Activated B cell treated with CpG ODN at 0.5 μM for 24 hours (primary cell): ENCODE results near the gene SHF. TPM values are rescaled to one million over a fixed set of nuclear protein-coding genes. Genes with fewer than 3 reads are reported as not detected.

Experiments used
- ATAC-seq: fragments of 200-7000 bp; cut with Tn5 transposase; one replicate; pipeline ENCODE4 v1.10.0; 2021; ENCODE audit warnings: low read depth, mild to moderate bottlenecking, moderate library complexity
- CTCF ChIA-PET: fragments of 350-600 bp; sonication (Branson Sonifier 250); formaldehyde crosslinking; loops from one replicate; lab custom pipeline; 2021; ENCODE audit warnings: antibody characterized with exemption; lab: Charles Lee
- POLR2A ChIA-PET: fragments of 350-600 bp; sonication (Branson Sonifier 250); formaldehyde crosslinking; loops from one replicate; lab custom pipeline; 2021; ENCODE audit warnings: antibody characterized with exemption; lab: Charles Lee
- DNase-seq: peaks from one replicate; pipeline ENCODE4 v3.0.0; 2022
- H3K27ac Mint-ChIP-seq: one replicate; pipeline ENCODE4 v1.8.0; 2020; ENCODE audit warnings: mixed read lengths
- H3K27me3 Mint-ChIP-seq: one replicate; pipeline ENCODE4 v1.8.0; 2021; ENCODE audit warnings: mixed read lengths
- H3K36me3 Mint-ChIP-seq: one replicate; pipeline ENCODE4 v1.8.0; 2021; ENCODE audit warnings: low read depth, mixed read lengths
- H3K4me1 Mint-ChIP-seq: one replicate; pipeline ENCODE4 v1.8.0; 2021; ENCODE audit warnings: mixed read lengths
- H3K4me3 Mint-ChIP-seq: one replicate; pipeline ENCODE4 v1.8.0; 2020; ENCODE audit warnings: mild to moderate bottlenecking, mixed read lengths
- H3K9me3 Mint-ChIP-seq: one replicate; pipeline ENCODE4 v1.8.0; 2020; ENCODE audit warnings: mixed read lengths
- intact Hi-C: fragments of 100-400 bp; cut with micrococcal nuclease; formaldehyde crosslinking; loops from one replicate; pipeline ENCODE4 v1.15.1; 2024
- total RNA-seq: library from RNA; stranded (reverse); gene quantifications from 2 replicates; pipeline ENCODE4 v1.2.3, GENCODE V29; 2022
- TF ChIP-seq, protein P1 (sequence below): fragments of 200-600 bp; IDR thresholded peaks from one replicate; pipeline ENCODE4 v1.8.0; 2022; ENCODE audit warnings: antibody characterized with exemption, mild to moderate bottlenecking

Gene SHF
- total RNA-seq, 1 donor from 2014 or later: 8.5 TPM

- no peaks in the 10 kb centered on the region for H3K27me3 Mint-ChIP-seq
- no peak overlapping the region for H3K27ac Mint-ChIP-seq
- POLR2A ChIA-PET: no interaction called here
- H3K9me3 Mint-ChIP-seq: no peaks in the 10 kb centered on the region
- no peak overlapping the region for H3K4me3 Mint-ChIP-seq
- ATAC-seq (no peak), DNase-seq (no peak)
- no peaks in the 10 kb centered on the region for H3K4me1 Mint-ChIP-seq
- H3K36me3 Mint-ChIP-seq: no peaks in the 10 kb centered on the region
- TF ChIP-seq, protein P1, sequence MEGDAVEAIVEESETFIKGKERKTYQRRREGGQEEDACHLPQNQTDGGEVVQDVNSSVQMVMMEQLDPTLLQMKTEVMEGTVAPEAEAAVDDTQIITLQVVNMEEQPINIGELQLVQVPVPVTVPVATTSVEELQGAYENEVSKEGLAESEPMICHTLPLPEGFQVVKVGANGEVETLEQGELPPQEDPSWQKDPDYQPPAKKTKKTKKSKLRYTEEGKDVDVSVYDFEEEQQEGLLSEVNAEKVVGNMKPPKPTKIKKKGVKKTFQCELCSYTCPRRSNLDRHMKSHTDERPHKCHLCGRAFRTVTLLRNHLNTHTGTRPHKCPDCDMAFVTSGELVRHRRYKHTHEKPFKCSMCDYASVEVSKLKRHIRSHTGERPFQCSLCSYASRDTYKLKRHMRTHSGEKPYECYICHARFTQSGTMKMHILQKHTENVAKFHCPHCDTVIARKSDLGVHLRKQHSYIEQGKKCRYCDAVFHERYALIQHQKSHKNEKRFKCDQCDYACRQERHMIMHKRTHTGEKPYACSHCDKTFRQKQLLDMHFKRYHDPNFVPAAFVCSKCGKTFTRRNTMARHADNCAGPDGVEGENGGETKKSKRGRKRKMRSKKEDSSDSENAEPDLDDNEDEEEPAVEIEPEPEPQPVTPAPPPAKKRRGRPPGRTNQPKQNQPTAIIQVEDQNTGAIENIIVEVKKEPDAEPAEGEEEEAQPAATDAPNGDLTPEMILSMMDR: no peak
- CTCF ChIA-PET: interaction anchor here (0.8 kb wide), 1 partner anchor 13 kb away, joined by 3 read pairs; no protein-coding TSS in a partner anchor
- intact Hi-C loops: no loop called here
Observed at GRCh38 chr15:45143946-45144345, 43.8 kb downstream of the SHF start.

- no peak overlapping the region for H3K27ac Mint-ChIP-seq
- no peaks in the 10 kb centered on the region for H3K4me1 Mint-ChIP-seq
- ChIA-PET CTCF (no interaction called here), POLR2A (no interaction called here)
- no peaks in the 10 kb centered on the region for H3K36me3 Mint-ChIP-seq
- TF ChIP-seq, protein P1: no peak
- H3K27me3 Mint-ChIP-seq: no peaks in the 10 kb centered on the region
- intact Hi-C loops: no loop called here
- H3K9me3 Mint-ChIP-seq: no peaks in the 10 kb centered on the region
- ATAC-seq (no peak), DNase-seq (no peak)
- H3K4me3 Mint-ChIP-seq: no peak overlapping the region
Observed at GRCh38 chr15:45143056-45143455, 44.7 kb downstream of the SHF start.

GRCh38 chr15:45141386-45141785 lies 46.4 kb downstream of the SHF start:
- H3K4me3 Mint-ChIP-seq: no peak overlapping the region
- H3K27me3 Mint-ChIP-seq: peaks cover 5% of the 10 kb centered on the region
- intact Hi-C loops: no loop called here
- DNase-seq (no peak), ATAC-seq (no peak)
- TF ChIP-seq, protein P1: no peak
- no peaks in the 10 kb centered on the region for H3K9me3 Mint-ChIP-seq
- CTCF ChIA-PET: interaction anchor here (1.2 to 1.3 kb wide), 2 partner anchors 9 to 23 kb away, joined by 3 to 4 read pairs; no protein-coding TSS in a partner anchor
- no peaks in the 10 kb centered on the region for H3K36me3 Mint-ChIP-seq
- POLR2A ChIA-PET: no interaction called here
- no peak overlapping the region for H3K27ac Mint-ChIP-seq
- peaks cover 2% of the 10 kb centered on the region for H3K4me1 Mint-ChIP-seq

- no peaks in the 10 kb centered on the region for H3K9me3 Mint-ChIP-seq
- TF ChIP-seq, protein P1: no peak
- H3K27me3 Mint-ChIP-seq: peaks cover 9% of the 10 kb centered on the region
- CTCF ChIA-PET: interaction anchor here (1.0 to 1.2 kb wide), 2 partner anchors 23 kb away, joined by 3 to 4 read pairs; no protein-coding TSS in a partner anchor
- H3K27ac Mint-ChIP-seq: no peak overlapping the region
- DNase-seq (no peak), ATAC-seq (no peak)
- POLR2A ChIA-PET: no interaction called here
- intact Hi-C loops: no loop called here
- H3K36me3 Mint-ChIP-seq: no peaks in the 10 kb centered on the region
- H3K4me1 Mint-ChIP-seq: peaks cover 6% of the 10 kb centered on the region
- no peak overlapping the region for H3K4me3 Mint-ChIP-seq
Observed at GRCh38 chr15:45140557-45141250, 47.1 kb downstream of the SHF start.

DNA sequence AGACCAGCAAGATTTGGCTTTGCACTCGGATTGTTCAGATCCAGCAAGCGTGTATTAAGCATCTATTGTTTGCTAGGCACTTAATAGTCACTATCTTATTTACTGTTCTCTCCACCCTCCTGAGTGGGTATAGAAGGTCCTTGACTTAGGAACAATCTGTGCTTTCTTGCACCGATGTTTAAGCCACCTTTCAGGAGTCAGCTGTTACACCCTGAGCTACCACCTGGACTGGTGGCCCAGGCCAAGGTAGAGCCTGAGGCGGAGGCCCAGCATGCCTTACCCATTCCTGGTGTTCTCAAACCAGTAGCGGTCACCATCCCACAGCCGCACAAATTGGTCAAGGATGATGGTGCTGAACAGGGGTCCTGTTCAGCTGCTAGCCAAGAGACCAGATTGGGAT lies 48.0 kb downstream of the SHF start:
- Mint-ChIP-seq H3K36me3 (no peaks in the 10 kb centered on the region), H3K9me3 (no peaks in the 10 kb centered on the region), H3K4me3 (no peak overlapping the region), H3K27me3 (peaks cover 11% of the 10 kb centered on the region), H3K4me1 (peaks cover 8% of the 10 kb centered on the region), H3K27ac (no peak overlapping the region)
- ChIA-PET CTCF (interaction anchor here (1.0 kb wide), 1 partner anchor 22 kb away, joined by 3 read pairs; no protein-coding TSS in a partner anchor), POLR2A (no interaction called here)
- ATAC-seq: no peak
- TF ChIP-seq, protein P1: no peak
- no peak for DNase-seq
- intact Hi-C loops: no loop called here
